HepG2 (cell line): Measurements from ENCODE around the gene RUVBL1. TPM values are rescaled to one million over a fixed set of nuclear protein-coding genes. Genes with fewer than 3 reads are reported as not detected.
A peak's percentile ranks its signal among the peaks of the same experiment; 100 is the strongest.

ENCODE experiments used
- ASH2L ChIP-seq: fragments of 300-600, 200-600 bp; sonication (generic); IDR thresholded peaks from 2 replicates; pipeline ENCODE4 v1.7.0; 2017; ENCODE audit warnings: low read depth, mild to moderate bottlenecking, moderate library complexity, mixed read lengths, low read length; ENCODE audit not compliant: insufficient read length
- CBX1 ChIP-seq: IDR thresholded peaks from one replicate; pipeline ENCODE4 v1.6.1; 2016; ENCODE audit warnings: antibody characterized with exemption, low read depth
- CEBPG ChIP-seq: IDR thresholded peaks from 2 replicates; pipeline ENCODE4 v1.6.1; 2016
- DNMT1 ChIP-seq: sonication (generic); formaldehyde crosslinking; IDR thresholded peaks from 2 replicates; pipeline ENCODE4 v1.5.1; 2020; ENCODE audit warnings: mild to moderate bottlenecking, missing genetic modification reagents
- FOSL2 ChIP-seq: sonication (generic); formaldehyde crosslinking; IDR thresholded peaks from 2 replicates; pipeline ENCODE4 v1.4.0; 2020; ENCODE audit warnings: missing genetic modification reagents
- FOXK2 ChIP-seq: fragments of 450-650 bp; IDR thresholded peaks from 2 replicates; pipeline ENCODE4 v1.6.1; 2016
- KAT2B ChIP-seq: fragments of 150-350 bp; IDR thresholded peaks from 2 replicates; pipeline ENCODE4 v1.6.1; 2014; ENCODE audit warnings: low read depth, low read length, borderline replicate concordance
- MAFF ChIP-seq: IDR thresholded peaks from 2 replicates; pipeline ENCODE4 v1.6.1; 2011; ENCODE audit warnings: low read depth, low read length, improper control_type of control experiment
- MAFG ChIP-seq: sonication (generic); formaldehyde crosslinking; IDR thresholded peaks from 2 replicates; pipeline ENCODE4 v1.5.1; 2020; ENCODE audit warnings: mild to moderate bottlenecking, missing genetic modification reagents
- MBNL3 ChIP-seq: fragments of 250-450 bp; sonication (Bioruptor Pico); conservative IDR thresholded peaks from 2 replicates; pipeline ENCODE4 v1.8.0; 2022; ENCODE audit warnings: mild to moderate bottlenecking, inconsistent platforms
- MTF2 ChIP-seq: sonication (generic); formaldehyde crosslinking; IDR thresholded peaks from 2 replicates; pipeline ENCODE4 v1.5.0; 2020; ENCODE audit warnings: missing genetic modification reagents, borderline replicate concordance
- PITX1 ChIP-seq: sonication (generic); formaldehyde crosslinking; IDR thresholded peaks from 2 replicates; pipeline ENCODE4 v1.5.1; 2020; ENCODE audit warnings: mild to moderate bottlenecking, missing genetic modification reagents
- SP2 ChIP-seq: sonication (generic); formaldehyde crosslinking; IDR thresholded peaks from 2 replicates; pipeline ENCODE4 v1.5.1; 2020; ENCODE audit warnings: mild to moderate bottlenecking, missing genetic modification reagents
- THAP8 ChIP-seq: sonication (generic); formaldehyde crosslinking; IDR thresholded peaks from 2 replicates; pipeline ENCODE4 v1.5.1; 2020; ENCODE audit warnings: missing genetic modification reagents, mild to moderate bottlenecking, borderline replicate concordance
- ZBTB8A ChIP-seq: sonication (generic); formaldehyde crosslinking; IDR thresholded peaks from 2 replicates; pipeline ENCODE4 v1.4.0; 2020; ENCODE audit warnings: mild to moderate bottlenecking, low read depth, missing genetic modification reagents, borderline replicate concordance
- ZEB1 ChIP-seq: IDR thresholded peaks from 2 replicates; pipeline ENCODE4 v1.6.1; 2012; ENCODE audit warnings: mild to moderate bottlenecking, low read depth, inconsistent platforms; ENCODE audit not compliant: insufficient replicate concordance
- ZKSCAN1 ChIP-seq: fragments of 150-350 bp; IDR thresholded peaks from 2 replicates; pipeline ENCODE4 v1.6.1; 2014; ENCODE audit warnings: low read length
- ZNF329 ChIP-seq: sonication (generic); formaldehyde crosslinking; IDR thresholded peaks from 2 replicates; pipeline ENCODE4 v1.9.0; 2021; ENCODE audit warnings: low read depth, mild to moderate bottlenecking, missing genetic modification reagents
- ZNF337 ChIP-seq: sonication (generic); formaldehyde crosslinking; IDR thresholded peaks from 2 replicates; pipeline ENCODE4 v1.5.1; 2020; ENCODE audit warnings: missing genetic modification reagents, low read depth, mild to moderate bottlenecking, borderline replicate concordance
- ZNF562 ChIP-seq: sonication (generic); formaldehyde crosslinking; IDR thresholded peaks from 2 replicates; pipeline ENCODE4 v1.8.0; 2022; ENCODE audit warnings: missing genetic modification reagents, borderline replicate concordance
- ZNF614 ChIP-seq: IDR thresholded peaks from 2 replicates; pipeline ENCODE4 v1.6.1; 2018; ENCODE audit warnings: missing biosample characterization, missing genetic modification reagents, inconsistent platforms, borderline replicate concordance
- ZNF850 ChIP-seq: sonication (generic); formaldehyde crosslinking; conservative IDR thresholded peaks from 2 replicates; pipeline ENCODE4 v1.9.0; 2021; ENCODE audit warnings: mild to moderate bottlenecking, missing genetic modification reagents
- polyA plus RNA-seq, 8 experiments: library from polyadenylated mRNA; depleted of rRNA in 3 of 8; stranded (reverse) in 7 of 8; unstranded in 1 of 8; fragments of >200 nt; fragmentation: Illumina TruSeq in 4 of 8; extraction: Trizol in 4 of 8; gene quantifications; 2 replicates each; pipeline versions ENCODE4 v1.2.1 to v1.2.3, GENCODE V29; 2011 to 2016; ENCODE audit warnings: low read depth in 4 of 8, missing spikeins in 1 of 8, mixed read lengths in 1 of 8; ENCODE audit not compliant: insufficient read depth in 1 of 8
- total RNA-seq, 5 experiments: library from RNA; depleted of rRNA; stranded (reverse); fragments of >200 nt; fragmentation: Illumina TruSeq; extraction: Trizol; gene quantifications; 2 replicates each; pipeline ENCODE4 v1.2.3, GENCODE V29; 2016; ENCODE audit warnings: low read depth in 1 of 5
- TF ChIP-seq, protein P1 (sequence below): sonication (generic); formaldehyde crosslinking; IDR thresholded peaks from 2 replicates; pipeline ENCODE4 v1.5.0; 2020; ENCODE audit warnings: missing genetic modification reagents, mild to moderate bottlenecking, borderline replicate concordance
- TF ChIP-seq, protein P2 (sequence below): sonication (generic); formaldehyde crosslinking; IDR thresholded peaks from 2 replicates; pipeline ENCODE4 v1.5.1; 2020; ENCODE audit warnings: missing genetic modification reagents, mild to moderate bottlenecking, borderline replicate concordance
- TF ChIP-seq, protein P3 (sequence below), 2 experiments: sonication (generic) in 1 of 2; formaldehyde crosslinking in 1 of 2; IDR thresholded peaks; 2 replicates each; pipeline versions ENCODE4 v1.4.0 to v1.6.1; 2016 to 2020; ENCODE audit warnings: borderline replicate concordance in 1 of 2, low read depth in 1 of 2, mild to moderate bottlenecking in 1 of 2, missing genetic modification reagents in 1 of 2

RUVBL1 gene
- total and polyA plus RNA-seq, 2 of the 13 experiments (the other 11 are each of a cell fraction or from before 2014, with no cell fraction given), result 32.7 to 86.3 TPM

- TF ChIP-seq MBNL3 (CRISPR knock-in tag), result no peak
- TF ChIP-seq ZNF562 (CRISPR knock-in tag), result no peak
- peak; percentile 61 for TF ChIP-seq FOSL2
- TF ChIP-seq PITX1 (CRISPR knock-in tag), result peak; percentile 46
- peak; percentile 99 for TF ChIP-seq ASH2L
- TF ChIP-seq ZBTB8A (CRISPR knock-in tag), result no peak
- no peak for TF ChIP-seq ZKSCAN1
- no peak for TF ChIP-seq KAT2B
- no peak for TF ChIP-seq MAFG (CRISPR knock-in tag)
- peak; percentile 44; the same call in 1 of the 2 replicates for TF ChIP-seq FOXK2
- TF ChIP-seq ZNF329 (CRISPR knock-in tag), result no peak
- TF ChIP-seq CBX1, result no peak
- TF ChIP-seq, protein P1, sequence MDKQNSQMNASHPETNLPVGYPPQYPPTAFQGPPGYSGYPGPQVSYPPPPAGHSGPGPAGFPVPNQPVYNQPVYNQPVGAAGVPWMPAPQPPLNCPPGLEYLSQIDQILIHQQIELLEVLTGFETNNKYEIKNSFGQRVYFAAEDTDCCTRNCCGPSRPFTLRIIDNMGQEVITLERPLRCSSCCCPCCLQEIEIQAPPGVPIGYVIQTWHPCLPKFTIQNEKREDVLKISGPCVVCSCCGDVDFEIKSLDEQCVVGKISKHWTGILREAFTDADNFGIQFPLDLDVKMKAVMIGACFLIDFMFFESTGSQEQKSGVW (CRISPR knock-in tag), result no peak
- no peak for TF ChIP-seq ZNF850 (CRISPR knock-in tag)
- TF ChIP-seq, protein P2, sequence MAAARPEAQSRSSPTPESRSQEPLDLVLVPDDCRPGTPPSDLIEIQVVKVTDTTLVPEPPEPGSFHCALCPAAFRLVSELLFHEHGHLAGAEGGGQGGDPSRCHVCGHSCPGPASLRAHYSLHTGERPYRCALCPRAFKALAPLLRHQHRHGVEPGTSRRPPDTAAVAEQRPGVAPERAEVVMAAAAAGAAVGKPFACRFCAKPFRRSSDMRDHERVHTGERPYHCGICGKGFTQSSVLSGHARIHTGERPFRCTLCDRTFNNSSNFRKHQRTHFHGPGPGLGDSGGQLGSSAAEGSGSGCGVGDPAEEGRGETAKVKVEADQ (CRISPR knock-in tag), result no peak
- TF ChIP-seq ZEB1, result peak; percentile 33
- no peak for TF ChIP-seq SP2 (CRISPR knock-in tag)
- no peak for TF ChIP-seq MTF2 (CRISPR knock-in tag)
- TF ChIP-seq ZNF337 (CRISPR knock-in tag), result no peak
- no peak for TF ChIP-seq DNMT1
- TF ChIP-seq, protein P3, sequence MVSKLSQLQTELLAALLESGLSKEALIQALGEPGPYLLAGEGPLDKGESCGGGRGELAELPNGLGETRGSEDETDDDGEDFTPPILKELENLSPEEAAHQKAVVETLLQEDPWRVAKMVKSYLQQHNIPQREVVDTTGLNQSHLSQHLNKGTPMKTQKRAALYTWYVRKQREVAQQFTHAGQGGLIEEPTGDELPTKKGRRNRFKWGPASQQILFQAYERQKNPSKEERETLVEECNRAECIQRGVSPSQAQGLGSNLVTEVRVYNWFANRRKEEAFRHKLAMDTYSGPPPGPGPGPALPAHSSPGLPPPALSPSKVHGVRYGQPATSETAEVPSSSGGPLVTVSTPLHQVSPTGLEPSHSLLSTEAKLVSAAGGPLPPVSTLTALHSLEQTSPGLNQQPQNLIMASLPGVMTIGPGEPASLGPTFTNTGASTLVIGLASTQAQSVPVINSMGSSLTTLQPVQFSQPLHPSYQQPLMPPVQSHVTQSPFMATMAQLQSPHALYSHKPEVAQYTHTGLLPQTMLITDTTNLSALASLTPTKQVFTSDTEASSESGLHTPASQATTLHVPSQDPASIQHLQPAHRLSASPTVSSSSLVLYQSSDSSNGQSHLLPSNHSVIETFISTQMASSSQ (IDR thresholded peaks at IDR 0.05; ENCODE audit: low read depth), result no peak
- TF ChIP-seq, protein P3 (CRISPR knock-in tag; IDR thresholded peaks at IDR 0.05; ENCODE audit: borderline replicate concordance), result peak; percentile 75; the same call in 1 of the 2 replicates
- TF ChIP-seq CEBPG, result peak; percentile 36; the same call in 1 of the 2 replicates
- TF ChIP-seq ZNF614, result peak; percentile 59; the same call in 1 of the 2 replicates
- no peak for TF ChIP-seq THAP8 (CRISPR knock-in tag)
- peak; percentile 60; the same call in 1 of the 2 replicates for TF ChIP-seq MAFF
These were observed 44.5 kb upstream of the RUVBL1 start (continued) for GRCh38 chr3:128167973-128168674.
